HL-60 (cell line): Measurements from ENCODE around the gene MDFIC2.

Experiments
- GABPA ChIP-seq: IDR thresholded peaks from 2 replicates; pipeline ENCODE4 v1.6.1; 2012; ENCODE audit warnings: low read depth
- POLR2AphosphoS5 ChIP-seq: IDR thresholded peaks from 2 replicates; pipeline ENCODE4 v1.6.1; 2012; ENCODE audit warnings: low read depth
- TF ChIP-seq, protein P1 (sequence below): IDR thresholded peaks from one replicate; pipeline ENCODE4 v1.5.1; 2011; ENCODE audit warnings: low read length, control low read depth, inconsistent platforms; ENCODE audit not compliant: insufficient read depth
- TF ChIP-seq, protein P2 (sequence below): IDR thresholded peaks from 2 replicates; pipeline ENCODE4 v1.6.1; 2012; ENCODE audit warnings: low read depth; ENCODE audit not compliant: insufficient replicate concordance

DNA sequence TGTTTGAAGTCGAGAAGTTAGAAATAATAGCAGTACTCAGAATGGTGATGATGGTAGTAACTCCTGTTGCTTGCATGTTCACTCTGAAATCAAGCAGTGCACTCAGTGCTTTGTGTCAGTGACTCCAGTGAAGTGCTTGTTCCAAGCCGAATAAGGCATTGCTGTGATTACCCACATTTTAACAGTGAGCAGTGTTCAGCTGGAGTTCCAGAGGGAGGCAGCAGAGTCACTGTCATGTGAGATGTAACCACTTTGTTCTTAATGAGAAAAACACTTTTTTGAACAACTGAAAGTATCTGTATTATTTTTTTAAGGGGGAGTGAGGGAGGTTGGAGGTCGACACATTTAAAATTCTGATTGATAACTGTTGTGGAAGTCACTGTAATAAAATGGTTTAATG is 3.7 kb downstream of the MDFIC2 start:
- TF ChIP-seq, protein P1, sequence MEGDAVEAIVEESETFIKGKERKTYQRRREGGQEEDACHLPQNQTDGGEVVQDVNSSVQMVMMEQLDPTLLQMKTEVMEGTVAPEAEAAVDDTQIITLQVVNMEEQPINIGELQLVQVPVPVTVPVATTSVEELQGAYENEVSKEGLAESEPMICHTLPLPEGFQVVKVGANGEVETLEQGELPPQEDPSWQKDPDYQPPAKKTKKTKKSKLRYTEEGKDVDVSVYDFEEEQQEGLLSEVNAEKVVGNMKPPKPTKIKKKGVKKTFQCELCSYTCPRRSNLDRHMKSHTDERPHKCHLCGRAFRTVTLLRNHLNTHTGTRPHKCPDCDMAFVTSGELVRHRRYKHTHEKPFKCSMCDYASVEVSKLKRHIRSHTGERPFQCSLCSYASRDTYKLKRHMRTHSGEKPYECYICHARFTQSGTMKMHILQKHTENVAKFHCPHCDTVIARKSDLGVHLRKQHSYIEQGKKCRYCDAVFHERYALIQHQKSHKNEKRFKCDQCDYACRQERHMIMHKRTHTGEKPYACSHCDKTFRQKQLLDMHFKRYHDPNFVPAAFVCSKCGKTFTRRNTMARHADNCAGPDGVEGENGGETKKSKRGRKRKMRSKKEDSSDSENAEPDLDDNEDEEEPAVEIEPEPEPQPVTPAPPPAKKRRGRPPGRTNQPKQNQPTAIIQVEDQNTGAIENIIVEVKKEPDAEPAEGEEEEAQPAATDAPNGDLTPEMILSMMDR = no peak
- TF ChIP-seq POLR2AphosphoS5 = no peak
- no peak for TF ChIP-seq GABPA
- TF ChIP-seq, protein P2, sequence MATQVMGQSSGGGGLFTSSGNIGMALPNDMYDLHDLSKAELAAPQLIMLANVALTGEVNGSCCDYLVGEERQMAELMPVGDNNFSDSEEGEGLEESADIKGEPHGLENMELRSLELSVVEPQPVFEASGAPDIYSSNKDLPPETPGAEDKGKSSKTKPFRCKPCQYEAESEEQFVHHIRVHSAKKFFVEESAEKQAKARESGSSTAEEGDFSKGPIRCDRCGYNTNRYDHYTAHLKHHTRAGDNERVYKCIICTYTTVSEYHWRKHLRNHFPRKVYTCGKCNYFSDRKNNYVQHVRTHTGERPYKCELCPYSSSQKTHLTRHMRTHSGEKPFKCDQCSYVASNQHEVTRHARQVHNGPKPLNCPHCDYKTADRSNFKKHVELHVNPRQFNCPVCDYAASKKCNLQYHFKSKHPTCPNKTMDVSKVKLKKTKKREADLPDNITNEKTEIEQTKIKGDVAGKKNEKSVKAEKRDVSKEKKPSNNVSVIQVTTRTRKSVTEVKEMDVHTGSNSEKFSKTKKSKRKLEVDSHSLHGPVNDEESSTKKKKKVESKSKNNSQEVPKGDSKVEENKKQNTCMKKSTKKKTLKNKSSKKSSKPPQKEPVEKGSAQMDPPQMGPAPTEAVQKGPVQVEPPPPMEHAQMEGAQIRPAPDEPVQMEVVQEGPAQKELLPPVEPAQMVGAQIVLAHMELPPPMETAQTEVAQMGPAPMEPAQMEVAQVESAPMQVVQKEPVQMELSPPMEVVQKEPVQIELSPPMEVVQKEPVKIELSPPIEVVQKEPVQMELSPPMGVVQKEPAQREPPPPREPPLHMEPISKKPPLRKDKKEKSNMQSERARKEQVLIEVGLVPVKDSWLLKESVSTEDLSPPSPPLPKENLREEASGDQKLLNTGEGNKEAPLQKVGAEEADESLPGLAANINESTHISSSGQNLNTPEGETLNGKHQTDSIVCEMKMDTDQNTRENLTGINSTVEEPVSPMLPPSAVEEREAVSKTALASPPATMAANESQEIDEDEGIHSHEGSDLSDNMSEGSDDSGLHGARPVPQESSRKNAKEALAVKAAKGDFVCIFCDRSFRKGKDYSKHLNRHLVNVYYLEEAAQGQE = no peak
